ENCODE data around the gene IFNA16.
"Not testable (repeated sequence)": the region's sequence is repeated elsewhere in the genome, so short reads cannot be mapped to it uniquely, and the experiment has no call there.

Gene IFNA16

GRCh38 chr9:21171351-21171750 lies 45.8 kb downstream of the IFNA16 start:
- no peak for TF ChIP-seq CTCF (IDR thresholded peaks at IDR 0.05; ENCODE audit: low read depth, low read length)
- H3K36me3 ChIP-seq = no peaks in the 10 kb centered on the region
- peaks cover 6% of the 10 kb centered on the region; the same call in 1 of the 2 replicates for H3K27me3 ChIP-seq
- no peaks in the 10 kb centered on the region for H3K9me3 ChIP-seq
- no peak overlapping the region for H3K4me3 ChIP-seq (ENCODE audit: low read depth, low read length)
- no peaks in the 10 kb centered on the region for H3K4me1 ChIP-seq
- no peak for DNase-seq

- not testable (repeated sequence) for H3K36me3 ChIP-seq; H3K27me3 ChIP-seq; H3K9me3 ChIP-seq; H3K4me3 ChIP-seq (ENCODE audit: low read depth, low read length); H3K4me1 ChIP-seq; DNase-seq
Observed at GRCh38 chr9:21166560-21166959, 50.6 kb downstream of the IFNA16 start, which contains the start of gene IFNA21. TSS of gene IFNA21 (minus strand) at chr9:21166660. CDS start at chr9:21166612, 48 bp downstream.
